ENCODE measurements around the gene RBMS3.

Gene RBMS3

GRCh38 chr3:29639578-29640290 lies 358.9 kb downstream of the RBMS3 start:
- DNase-seq (ENCODE audit: low spot score) = no peak
- in situ Hi-C loops (cut with MboI; ENCODE audit: low pct_unique_long_range_greater_than_20kb, low sequenced_read_pairs, unreplicated experiment) = no loop called here
- no peak for TF ChIP-seq CTCF (IDR thresholded peaks at IDR 0.05; ENCODE audit: extremely low read depth, insufficient read depth, missing control alignments)

DNA sequence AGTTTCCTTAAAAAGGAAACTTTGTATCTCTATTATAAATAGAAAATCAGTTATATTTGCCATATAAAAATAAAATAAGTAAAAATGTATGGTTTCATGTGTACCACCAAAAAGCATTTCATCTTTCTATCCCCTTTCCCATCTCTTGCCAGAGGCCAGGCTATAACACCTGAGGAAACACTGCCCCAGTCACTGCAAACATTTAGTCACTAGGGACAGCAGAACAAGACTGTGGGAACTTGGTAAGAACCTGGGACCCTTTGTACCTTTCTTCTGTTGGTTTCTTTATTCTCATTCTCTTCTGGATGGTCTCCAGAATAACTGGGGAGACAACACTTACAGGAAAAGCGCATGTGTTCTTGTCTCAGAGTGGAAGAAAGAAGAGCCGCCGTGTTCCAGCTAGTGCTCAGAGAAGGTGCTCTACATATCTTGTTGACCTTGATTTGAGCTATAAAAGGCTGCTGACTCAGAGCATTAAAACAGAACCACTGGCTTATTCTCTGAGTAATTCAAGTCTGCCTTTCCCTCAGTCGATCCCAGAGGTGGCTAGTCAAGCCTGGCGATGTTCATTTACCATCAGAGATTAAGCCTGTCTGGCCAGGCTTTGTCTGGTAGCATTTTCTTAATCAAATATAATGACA lies 361.6 kb downstream of the RBMS3 start:
- in situ Hi-C loops (cut with MboI; ENCODE audit: low pct_unique_long_range_greater_than_20kb, low sequenced_read_pairs, unreplicated experiment) = no loop called here
- no peak for DNase-seq (ENCODE audit: low spot score)
- TF ChIP-seq CTCF (IDR thresholded peaks at IDR 0.05; ENCODE audit: extremely low read depth, insufficient read depth, missing control alignments) = no peak

DNA sequence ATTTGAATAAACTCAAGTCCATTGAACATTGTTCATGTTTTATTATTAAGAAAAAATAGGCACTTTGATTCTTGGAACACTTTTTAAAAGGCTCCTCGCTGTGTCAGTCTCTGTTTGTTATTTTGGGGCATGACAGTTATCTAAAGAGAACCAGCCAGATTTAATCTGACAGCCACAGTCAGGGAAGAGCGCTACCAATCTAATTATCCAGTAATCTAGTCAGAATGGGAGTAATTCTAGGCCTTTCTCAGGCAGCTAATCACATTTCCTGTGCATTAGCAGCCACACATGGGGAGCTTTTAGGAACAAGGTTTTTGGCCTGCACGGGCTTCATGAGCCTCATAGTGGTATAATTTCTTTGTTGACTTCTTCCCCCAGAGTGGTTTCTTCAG lies 362.2 kb downstream of the RBMS3 start:
- DNase-seq (ENCODE audit: low spot score) = no peak
- TF ChIP-seq CTCF (IDR thresholded peaks at IDR 0.05; ENCODE audit: extremely low read depth, insufficient read depth, missing control alignments) = no peak
- in situ Hi-C loops (cut with MboI; ENCODE audit: low pct_unique_long_range_greater_than_20kb, low sequenced_read_pairs, unreplicated experiment) = no loop called here

- TF ChIP-seq CTCF (IDR thresholded peaks at IDR 0.05; ENCODE audit: extremely low read depth, insufficient read depth, missing control alignments) = no peak
- DNase-seq (ENCODE audit: low spot score) = no peak
- in situ Hi-C loops (cut with MboI; ENCODE audit: low pct_unique_long_range_greater_than_20kb, low sequenced_read_pairs, unreplicated experiment) = no loop called here
Observed at GRCh38 chr3:29644261-29644660, 363.4 kb downstream of the RBMS3 start.

DNA sequence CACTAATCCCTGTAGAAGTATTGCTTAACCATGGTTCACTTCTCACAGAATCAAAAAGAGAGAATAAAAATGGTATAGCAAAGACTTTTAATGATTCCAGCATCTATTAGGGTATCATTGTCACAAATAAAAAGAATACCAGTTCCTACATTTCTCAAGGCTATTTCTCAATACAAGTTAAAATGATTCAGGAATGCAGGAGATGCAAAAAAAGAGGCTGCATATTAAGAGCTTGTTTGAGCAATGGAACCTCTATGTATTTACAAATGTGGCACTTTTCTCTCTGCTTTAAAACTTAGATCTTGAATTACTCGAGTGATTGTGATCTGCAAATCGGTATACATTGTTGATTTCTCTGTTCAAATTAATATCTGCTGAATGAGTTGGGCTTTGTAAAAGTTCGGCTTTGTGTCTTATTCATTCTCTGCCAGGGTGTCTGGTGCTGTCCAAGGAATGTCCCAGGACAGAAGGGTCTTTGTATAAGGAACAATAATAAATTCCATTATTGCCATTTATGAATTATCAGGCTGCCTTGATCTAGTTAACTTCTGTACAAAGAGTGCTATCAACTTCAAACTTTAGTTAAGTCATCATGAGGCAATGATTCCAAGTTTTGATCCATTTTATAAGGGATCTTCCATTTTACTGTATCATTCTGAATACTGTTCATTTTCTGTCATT lies 364.2 kb downstream of the RBMS3 start:
- in situ Hi-C loops (cut with MboI; ENCODE audit: low pct_unique_long_range_greater_than_20kb, low sequenced_read_pairs, unreplicated experiment) = no loop called here
- no peak for TF ChIP-seq CTCF (IDR thresholded peaks at IDR 0.05; ENCODE audit: extremely low read depth, insufficient read depth, missing control alignments)
- DNase-seq (ENCODE audit: low spot score) = no peak

GRCh38 chr3:29646043-29646442 lies 365.2 kb downstream of the RBMS3 start:
- TF ChIP-seq CTCF (IDR thresholded peaks at IDR 0.05; ENCODE audit: extremely low read depth, insufficient read depth, missing control alignments) = no peak
- no peak for DNase-seq (ENCODE audit: low spot score)
- in situ Hi-C loops (cut with MboI; ENCODE audit: low pct_unique_long_range_greater_than_20kb, low sequenced_read_pairs, unreplicated experiment) = no loop called here
